ENCODE measurements around the gene SMARCE1. TPM values are rescaled to one million over a fixed set of nuclear protein-coding genes. Genes with fewer than 3 reads are reported as not detected.
"Not testable (repeated sequence)": the region's sequence is repeated elsewhere in the genome, so short reads cannot be mapped to it uniquely, and the experiment has no call there.

The SMARCE1 gene
- total RNA-seq, 1 donor from 2014 or later, result 146 TPM

GRCh38 chr17:40584950-40585349, 62.7 kb downstream of the SMARCE1 start:
- not testable (repeated sequence) for DNase-seq (ENCODE audit: low spot score)

- DNase-seq (ENCODE audit: low spot score), result peak; percentile 32
These were observed 65.2 kb downstream of the SMARCE1 start for GRCh38 chr17:40582328-40582901.

- no peak for DNase-seq (ENCODE audit: low spot score)
These were observed 67.5 kb downstream of the SMARCE1 start for GRCh38 chr17:40580140-40580539.

- DNase-seq (ENCODE audit: low spot score), result no peak
These were observed 68.1 kb downstream of the SMARCE1 start for GRCh38 chr17:40579471-40579870.

DNA sequence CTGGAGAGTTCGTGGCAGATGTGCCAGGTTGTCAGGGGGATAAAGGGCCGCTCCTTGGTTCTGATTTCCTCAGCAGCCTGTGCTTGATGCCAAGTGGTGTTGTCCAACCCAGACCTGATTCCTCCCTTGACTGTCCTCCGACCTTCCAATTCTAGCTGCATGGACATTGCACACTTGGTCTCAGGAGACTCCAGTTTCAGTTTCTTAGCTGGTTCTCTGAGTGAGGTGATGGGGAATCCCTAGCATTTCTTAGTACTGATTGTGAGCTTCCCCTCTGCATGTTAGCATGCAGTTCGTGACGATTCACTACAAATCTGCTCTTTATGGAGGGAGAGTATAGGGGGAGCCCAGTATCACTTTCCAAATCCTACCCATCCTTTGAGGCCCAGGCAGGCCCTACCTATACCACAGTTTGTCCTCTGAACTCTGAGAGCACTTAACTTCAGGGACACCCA, 70.0 kb downstream of the SMARCE1 start:
- DNase-seq (ENCODE audit: low spot score), result no peak

DNA sequence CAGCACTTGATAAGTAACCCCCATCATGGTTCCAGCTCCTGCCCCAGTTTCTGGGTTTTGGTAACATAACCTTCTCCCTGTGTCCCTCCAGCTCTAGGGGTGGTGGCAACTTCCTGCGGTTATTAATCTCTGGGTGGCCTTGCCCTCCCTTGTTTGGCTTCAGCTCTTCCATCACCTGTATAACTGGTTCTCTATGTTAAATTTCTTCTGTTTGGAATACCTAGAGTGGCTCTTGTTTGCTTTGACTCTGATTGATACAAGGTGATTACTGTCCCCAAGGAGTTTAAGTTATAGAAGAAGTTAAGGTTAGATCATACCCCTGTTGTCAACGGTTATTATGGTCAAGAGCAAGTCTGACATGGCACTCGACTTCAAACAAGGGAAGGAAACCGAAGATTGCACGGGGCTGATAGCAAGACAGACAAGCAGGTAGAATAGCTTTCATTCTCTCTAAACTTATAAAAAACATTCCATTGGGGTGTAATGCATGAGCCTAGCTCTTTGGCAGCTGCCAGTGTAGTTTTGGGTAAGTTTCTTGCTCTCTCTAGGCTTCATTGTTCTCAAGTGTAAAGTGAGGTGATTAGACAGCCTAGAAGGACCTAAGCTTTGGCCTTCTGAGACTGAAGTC, 71.4 kb downstream of the SMARCE1 start:
- no peak for DNase-seq (ENCODE audit: low spot score)

Other genes with a start within 250 kb of the SMARCE1 start
- gene TOP2A, start 229.9 kb downstream of the SMARCE1 start, total RNA-seq (ENCODE audit: insufficient read depth, low replicate concordance), result 11.8 TPM
- gene IGFBP4, start 204.4 kb downstream of the SMARCE1 start, total RNA-seq (ENCODE audit: insufficient read depth, low replicate concordance), result 55.4 TPM
- gene TNS4, start 146.2 kb downstream of the SMARCE1 start, total RNA-seq (ENCODE audit: insufficient read depth, low replicate concordance), result 7.0 TPM
- gene CCR7, start 82.3 kb downstream of the SMARCE1 start, total RNA-seq (ENCODE audit: insufficient read depth, low replicate concordance), result not detected
- gene KRT222, start 17.4 kb upstream of the SMARCE1 start, total RNA-seq (ENCODE audit: insufficient read depth, low replicate concordance), result 3.4 TPM
- gene KRT24, start 55.9 kb upstream of the SMARCE1 start, total RNA-seq (ENCODE audit: insufficient read depth, low replicate concordance), result 6.3 TPM
- gene KRT25, start 107.5 kb upstream of the SMARCE1 start, total RNA-seq (ENCODE audit: insufficient read depth, low replicate concordance), result not detected
- gene KRT26, start 124.4 kb upstream of the SMARCE1 start, total RNA-seq (ENCODE audit: insufficient read depth, low replicate concordance), result 8.2 TPM
- gene KRT27, start 134.7 kb upstream of the SMARCE1 start, total RNA-seq (ENCODE audit: insufficient read depth, low replicate concordance), result not detected
- 3.6 TPM for gene KRT28, start 152.1 kb upstream of the SMARCE1 start, total RNA-seq (ENCODE audit: insufficient read depth, low replicate concordance)
- gene KRT10, start 174.8 kb upstream of the SMARCE1 start, total RNA-seq (ENCODE audit: insufficient read depth, low replicate concordance), result 45.7 TPM
- gene KRT12, start 219.4 kb upstream of the SMARCE1 start, total RNA-seq (ENCODE audit: insufficient read depth, low replicate concordance), result 4.6 TPM
- gene KRT20, start 237.4 kb upstream of the SMARCE1 start, total RNA-seq (ENCODE audit: insufficient read depth, low replicate concordance), result 3.4 TPM